ENCODE data around the gene GPR137B.
"Not testable (repeated sequence)": the region's sequence is repeated elsewhere in the genome, so short reads cannot be mapped to it uniquely, and the experiment has no call there.

The GPR137B gene

GRCh38 chr1:236144446-236145150, 2.3 kb downstream of the GPR137B start:
- DNase-seq: no peak

GRCh38 chr1:236147068-236147467, 4.7 kb downstream of the GPR137B start:
- no peak for DNase-seq

GRCh38 chr1:236147521-236148469, 5.5 kb downstream of the GPR137B start:
- no peak for DNase-seq

GRCh38 chr1:236148470-236148845, 6.1 kb downstream of the GPR137B start:
- no peak for DNase-seq

GRCh38 chr1:236149003-236149595, 6.8 kb downstream of the GPR137B start:
- no peak for DNase-seq

GRCh38 chr1:236149696-236150228, 7.4 kb downstream of the GPR137B start:
- DNase-seq: no peak

GRCh38 chr1:236150311-236150955, 8.1 kb downstream of the GPR137B start:
- no peak for DNase-seq

- no peak for DNase-seq
Observed at GRCh38 chr1:236150986-236151385, 8.6 kb downstream of the GPR137B start.

GRCh38 chr1:236151739-236152424, 9.5 kb downstream of the GPR137B start:
- DNase-seq: no peak

- DNase-seq: no peak
Observed at GRCh38 chr1:236154126-236154525, 11.8 kb downstream of the GPR137B start.

- no peak for DNase-seq
Observed at GRCh38 chr1:236154671-236155398, 12.5 kb downstream of the GPR137B start.

GRCh38 chr1:236155399-236155767, 13.0 kb downstream of the GPR137B start:
- no peak for DNase-seq

GRCh38 chr1:236155841-236156503, 13.6 kb downstream of the GPR137B start:
- no peak for DNase-seq

GRCh38 chr1:236156512-236157208, 14.3 kb downstream of the GPR137B start:
- DNase-seq: no peak

- DNase-seq: not testable (repeated sequence)
Observed at GRCh38 chr1:236158072-236158471, 15.7 kb downstream of the GPR137B start.

- DNase-seq: no peak
Observed at GRCh38 chr1:236158719-236159118, 16.4 kb downstream of the GPR137B start.

GRCh38 chr1:236159704-236160539, 17.6 kb downstream of the GPR137B start:
- DNase-seq: no peak

GRCh38 chr1:236160540-236161127, 18.3 kb downstream of the GPR137B start:
- DNase-seq: no peak

- DNase-seq: no peak
Observed at GRCh38 chr1:236161230-236161629, 18.9 kb downstream of the GPR137B start.
